ENCODE data around the gene ARHGAP24. TPM values are rescaled to one million over a fixed set of nuclear protein-coding genes. Genes with fewer than 3 reads are reported as not detected.
"Not testable (repeated sequence)": the region's sequence is repeated elsewhere in the genome, so short reads cannot be mapped to it uniquely, and the experiment has no call there.

Gene ARHGAP24
- total RNA-seq, 1 donor from 2014 or later, result 1.5 TPM

GRCh38 chr4:86015412-86016350, 540.7 kb downstream of the ARHGAP24 start:
- H3K9me3 Mint-ChIP-seq, result no peaks in the 10 kb centered on the region
- peaks cover 6% of the 10 kb centered on the region for H3K36me3 Mint-ChIP-seq (ENCODE audit: low read depth)
- no peak for DNase-seq (ENCODE audit: low read depth, low spot score)
- no peak overlapping the region for H3K27ac Mint-ChIP-seq (ENCODE audit: unreplicated experiment)
- H3K27me3 Mint-ChIP-seq (ENCODE audit: low read depth), result no peaks in the 10 kb centered on the region
- H3K4me3 Mint-ChIP-seq, result no peak overlapping the region
- no peaks in the 10 kb centered on the region for H3K4me1 Mint-ChIP-seq
- no peak for TF ChIP-seq CTCF (conservative IDR thresholded peaks at IDR 0.05)

- peaks cover 20% of the 10 kb centered on the region for H3K36me3 Mint-ChIP-seq (ENCODE audit: low read depth)
- H3K4me3 Mint-ChIP-seq, result no peak overlapping the region
- no peaks in the 10 kb centered on the region for H3K27me3 Mint-ChIP-seq (ENCODE audit: low read depth)
- TF ChIP-seq CTCF (conservative IDR thresholded peaks at IDR 0.05), result no peak
- H3K27ac Mint-ChIP-seq (ENCODE audit: unreplicated experiment), result no peak overlapping the region
- no peaks in the 10 kb centered on the region for H3K4me1 Mint-ChIP-seq
- no peak for DNase-seq (ENCODE audit: low read depth, low spot score)
- no peaks in the 10 kb centered on the region for H3K9me3 Mint-ChIP-seq
These were observed 544.4 kb downstream of the ARHGAP24 start for GRCh38 chr4:86019362-86019761.

GRCh38 chr4:86019906-86020305, 545.0 kb downstream of the ARHGAP24 start:
- Mint-ChIP-seq H3K36me3 (ENCODE audit: low read depth) (peaks cover 22% of the 10 kb centered on the region), H3K4me3 (no peak overlapping the region), H3K4me1 (no peaks in the 10 kb centered on the region), H3K27me3 (ENCODE audit: low read depth) (no peaks in the 10 kb centered on the region), H3K9me3 (no peaks in the 10 kb centered on the region), H3K27ac (ENCODE audit: unreplicated experiment) (no peak overlapping the region)
- no peak for TF ChIP-seq CTCF (conservative IDR thresholded peaks at IDR 0.05)
- no peak for DNase-seq (ENCODE audit: low read depth, low spot score)

- H3K27ac Mint-ChIP-seq (ENCODE audit: unreplicated experiment); H3K4me1 Mint-ChIP-seq; H3K9me3 Mint-ChIP-seq; H3K27me3 Mint-ChIP-seq (ENCODE audit: low read depth); H3K4me3 Mint-ChIP-seq; DNase-seq (ENCODE audit: low read depth, low spot score): not testable (repeated sequence)
- peaks cover 22% of the 10 kb centered on the region for H3K36me3 Mint-ChIP-seq (ENCODE audit: low read depth)
These were observed 546.7 kb downstream of the ARHGAP24 start for GRCh38 chr4:86021671-86022070.

GRCh38 chr4:86026720-86027119, 551.8 kb downstream of the ARHGAP24 start:
- H3K9me3 Mint-ChIP-seq, result no peaks in the 10 kb centered on the region
- DNase-seq (ENCODE audit: low read depth, low spot score), result no peak
- H3K27me3 Mint-ChIP-seq (ENCODE audit: low read depth), result no peaks in the 10 kb centered on the region
- no peak for TF ChIP-seq CTCF (conservative IDR thresholded peaks at IDR 0.05)
- no peak overlapping the region for H3K4me3 Mint-ChIP-seq
- no peak overlapping the region for H3K27ac Mint-ChIP-seq (ENCODE audit: unreplicated experiment)
- no peaks in the 10 kb centered on the region for H3K4me1 Mint-ChIP-seq
- peaks cover 21% of the 10 kb centered on the region for H3K36me3 Mint-ChIP-seq (ENCODE audit: low read depth)

- H3K4me1 Mint-ChIP-seq, result peaks cover 14% of the 10 kb centered on the region
- no peaks in the 10 kb centered on the region for H3K9me3 Mint-ChIP-seq
- H3K36me3 Mint-ChIP-seq (ENCODE audit: low read depth), result peaks cover 18% of the 10 kb centered on the region
- H3K27me3 Mint-ChIP-seq (ENCODE audit: low read depth), result no peaks in the 10 kb centered on the region
- H3K4me3 Mint-ChIP-seq, result no peak overlapping the region
- TF ChIP-seq CTCF (conservative IDR thresholded peaks at IDR 0.05), result no peak
- H3K27ac Mint-ChIP-seq (ENCODE audit: unreplicated experiment), result no peak overlapping the region
- DNase-seq (ENCODE audit: low read depth, low spot score), result no peak
These were observed 557.0 kb downstream of the ARHGAP24 start for GRCh38 chr4:86031927-86032326.

All from neural crest cell (in vitro differentiated cells).